ENCODE measurements around the gene HTATIP2. TPM values are rescaled to one million over a fixed set of nuclear protein-coding genes. Genes with fewer than 3 reads are reported as not detected.

HTATIP2 gene
- total RNA-seq, 1 experiment from 2014 or later, result 58.0 TPM

DNA sequence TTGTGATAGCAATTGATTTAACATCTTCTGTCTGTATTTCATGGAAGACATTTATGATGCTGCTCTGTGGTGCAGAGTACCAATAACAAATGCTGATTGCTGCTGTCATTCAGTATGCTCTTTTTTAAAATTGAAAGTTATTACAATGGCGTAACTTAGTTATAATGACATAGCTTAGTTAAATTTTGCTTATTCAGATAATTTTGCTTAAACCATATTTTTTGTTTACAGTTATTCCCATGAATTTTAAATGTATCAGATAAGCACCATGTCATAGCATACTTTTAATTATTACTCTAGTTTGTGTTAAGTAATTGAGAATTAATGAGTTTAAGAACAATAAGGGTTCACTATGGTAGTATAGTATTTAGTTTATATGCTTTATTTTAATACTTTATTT is 39.5 kb downstream of the HTATIP2 start:
- Histone ChIP-seq H3K4me1 (ENCODE audit: low read length) (no peaks in the 10 kb centered on the region), H3K36me3 (ENCODE audit: insufficient read depth, low read length) (peaks cover 67% of the 10 kb centered on the region; the same call in 1 of the 2 replicates), H3K27me3 (ENCODE audit: low read length) (no peaks in the 10 kb centered on the region), H3K9me2 (replicated peaks; ENCODE audit: insufficient read depth, low read length) (no peaks in the 10 kb centered on the region), H3K9me3 (ENCODE audit: low read length) (no peaks in the 10 kb centered on the region), H4K20me1 (ENCODE audit: insufficient read depth, low read depth, low read length) (no peaks in the 10 kb centered on the region), H2AFZ (ENCODE audit: low read length) (no peak overlapping the region), H3K4me2 (ENCODE audit: low read depth, low read length, poor library complexity, severe bottlenecking) (no peak overlapping the region), H3K4me3 (ENCODE audit: low read length) (no peak overlapping the region), H3K79me2 (ENCODE audit: low read length) (peaks cover 61% of the 10 kb centered on the region), H3K27ac (ENCODE audit: low read length) (no peak overlapping the region), H3K9ac (ENCODE audit: low read length) (no peak overlapping the region)
- no peak for DNase-seq

DNA sequence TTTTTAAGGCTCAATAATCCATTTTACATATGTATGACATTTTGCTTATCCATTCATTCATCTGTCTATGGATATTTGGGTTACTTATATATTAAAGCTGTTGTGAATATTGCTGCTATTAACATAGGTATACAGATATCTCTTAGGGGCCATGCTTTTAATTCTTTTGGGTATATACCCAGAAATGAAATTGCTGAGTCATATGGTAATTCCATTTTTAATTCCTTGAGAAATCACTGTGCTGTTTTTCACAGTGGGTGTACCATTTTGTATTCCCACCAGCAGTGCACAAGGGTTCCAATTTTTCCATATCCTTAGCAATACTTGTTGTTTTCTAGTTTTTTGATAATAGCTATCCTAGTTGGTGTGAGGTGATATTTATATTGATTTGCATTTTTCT is 43.0 kb downstream of the HTATIP2 start:
- Histone ChIP-seq H3K4me3 (ENCODE audit: low read length) (no peak overlapping the region), H3K9me2 (replicated peaks; ENCODE audit: insufficient read depth, low read length) (no peaks in the 10 kb centered on the region), H4K20me1 (ENCODE audit: insufficient read depth, low read depth, low read length) (no peaks in the 10 kb centered on the region), H3K4me2 (ENCODE audit: low read depth, low read length, poor library complexity, severe bottlenecking) (no peak overlapping the region), H3K79me2 (ENCODE audit: low read length) (peaks cover 61% of the 10 kb centered on the region), H2AFZ (ENCODE audit: low read length) (no peak overlapping the region), H3K9ac (ENCODE audit: low read length) (no peak overlapping the region), H3K27me3 (ENCODE audit: low read length) (no peaks in the 10 kb centered on the region), H3K9me3 (ENCODE audit: low read length) (no peaks in the 10 kb centered on the region), H3K4me1 (ENCODE audit: low read length) (no peaks in the 10 kb centered on the region), H3K36me3 (ENCODE audit: insufficient read depth, low read length) (peaks cover 68% of the 10 kb centered on the region), H3K27ac (ENCODE audit: low read length) (no peak overlapping the region)
- DNase-seq, result no peak

DNA sequence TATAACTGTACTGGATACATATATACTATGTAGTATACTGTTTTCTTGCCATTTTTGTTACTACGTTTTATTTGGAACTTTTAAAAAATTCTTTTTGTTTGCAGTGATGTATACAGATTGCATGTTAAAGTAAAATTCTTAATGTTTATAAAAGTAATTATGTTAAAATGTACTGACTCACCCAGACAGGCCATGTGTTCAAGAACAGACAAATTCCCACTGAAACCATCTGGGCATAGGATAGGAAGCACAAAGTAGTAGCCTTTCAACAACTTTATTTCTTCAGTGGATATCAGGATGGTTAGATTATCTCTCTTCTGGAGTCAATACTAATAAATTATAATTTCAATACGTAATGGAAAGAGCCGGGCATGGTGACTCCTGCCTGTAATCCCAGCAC is 43.8 kb downstream of the HTATIP2 start:
- H3K4me1 ChIP-seq (ENCODE audit: low read length), result no peaks in the 10 kb centered on the region
- H3K9ac ChIP-seq (ENCODE audit: low read length), result no peak overlapping the region
- peaks cover 73% of the 10 kb centered on the region for H3K36me3 ChIP-seq (ENCODE audit: insufficient read depth, low read length)
- H3K4me3 ChIP-seq (ENCODE audit: low read length), result no peak overlapping the region
- no peak overlapping the region for H2AFZ ChIP-seq (ENCODE audit: low read length)
- no peak for DNase-seq
- H3K9me3 ChIP-seq (ENCODE audit: low read length), result no peaks in the 10 kb centered on the region
- no peak overlapping the region for H3K4me2 ChIP-seq (ENCODE audit: low read depth, low read length, poor library complexity, severe bottlenecking)
- no peaks in the 10 kb centered on the region for H3K9me2 ChIP-seq (replicated peaks; ENCODE audit: insufficient read depth, low read length)
- no peaks in the 10 kb centered on the region for H4K20me1 ChIP-seq (ENCODE audit: insufficient read depth, low read depth, low read length)
- H3K27ac ChIP-seq (ENCODE audit: low read length), result no peak overlapping the region
- peaks cover 65% of the 10 kb centered on the region for H3K79me2 ChIP-seq (ENCODE audit: low read length)
- H3K27me3 ChIP-seq (ENCODE audit: low read length), result no peaks in the 10 kb centered on the region

DNA sequence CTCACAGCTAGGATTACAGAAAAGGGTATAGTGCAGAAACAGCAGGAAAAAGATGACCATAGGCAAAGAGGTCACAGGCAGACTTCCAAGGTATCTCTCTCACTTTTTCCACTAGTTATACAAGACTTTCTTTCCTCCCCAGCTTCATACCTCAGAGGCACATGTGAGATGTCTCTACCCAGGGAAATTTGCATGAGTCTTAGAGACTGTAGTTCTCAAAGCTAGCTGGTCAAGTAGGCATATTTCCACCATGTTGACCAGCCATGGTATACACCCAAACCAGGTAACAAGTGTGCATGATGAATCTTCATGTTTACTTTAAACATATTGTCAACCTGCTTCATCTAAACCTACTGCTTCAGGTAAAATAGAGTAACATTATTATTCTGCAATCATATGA is 51.9 kb downstream of the HTATIP2 start:
- no peak overlapping the region for H3K9ac ChIP-seq (ENCODE audit: low read length)
- no peak for DNase-seq

DNA sequence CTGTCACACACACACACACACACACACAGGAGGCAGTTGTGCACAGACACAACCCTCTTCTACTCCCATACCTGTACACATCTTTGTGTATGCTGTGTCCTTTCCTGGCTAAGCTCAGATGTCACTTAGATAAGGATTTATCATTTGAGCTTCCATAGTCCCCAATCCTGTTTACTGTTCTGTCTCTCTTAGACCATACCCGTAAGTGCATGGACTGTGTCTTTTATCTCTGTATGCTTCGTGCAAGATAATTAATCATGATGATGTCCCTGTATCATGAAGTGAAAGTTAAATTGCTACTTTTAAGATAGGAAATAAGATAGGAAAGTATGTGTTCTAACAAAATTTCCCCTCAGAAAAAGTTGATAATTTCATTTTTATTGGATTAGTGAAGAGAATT is 54.3 kb downstream of the HTATIP2 start:
- Histone ChIP-seq H2AFZ (ENCODE audit: low read length) (no peak overlapping the region), H3K79me2 (ENCODE audit: low read length) (peaks cover 96% of the 10 kb centered on the region), H3K4me2 (ENCODE audit: low read depth, low read length, poor library complexity, severe bottlenecking) (no peak overlapping the region), H3K27me3 (ENCODE audit: low read length) (no peaks in the 10 kb centered on the region), H3K27ac (ENCODE audit: low read length) (no peak overlapping the region), H3K36me3 (ENCODE audit: insufficient read depth, low read length) (peaks cover 66% of the 10 kb centered on the region; the same call in 1 of the 2 replicates), H3K9ac (ENCODE audit: low read length) (no peak overlapping the region), H3K4me1 (ENCODE audit: low read length) (peaks cover 15% of the 10 kb centered on the region), H3K9me2 (replicated peaks; ENCODE audit: insufficient read depth, low read length) (no peaks in the 10 kb centered on the region), H3K9me3 (ENCODE audit: low read length) (no peaks in the 10 kb centered on the region), H3K4me3 (ENCODE audit: low read length) (no peak overlapping the region), H4K20me1 (ENCODE audit: insufficient read depth, low read depth, low read length) (no peaks in the 10 kb centered on the region)
- DNase-seq, result no peak

More for the DNA sequence above, 51.9 kb downstream of the HTATIP2 start:
- Histone ChIP-seq H3K4me2 (ENCODE audit: low read depth, low read length, poor library complexity, severe bottlenecking) (no peak overlapping the region), H3K4me3 (ENCODE audit: low read length) (no peak overlapping the region), H4K20me1 (ENCODE audit: insufficient read depth, low read depth, low read length) (no peaks in the 10 kb centered on the region), H3K27ac (ENCODE audit: low read length) (no peak overlapping the region), H3K9me2 (replicated peaks; ENCODE audit: insufficient read depth, low read length) (no peaks in the 10 kb centered on the region), H3K9me3 (ENCODE audit: low read length) (no peaks in the 10 kb centered on the region), H3K36me3 (ENCODE audit: insufficient read depth, low read length) (peaks cover 79% of the 10 kb centered on the region), H3K27me3 (ENCODE audit: low read length) (no peaks in the 10 kb centered on the region), H3K79me2 (ENCODE audit: low read length) (peaks cover 97% of the 10 kb centered on the region), H3K4me1 (ENCODE audit: low read length) (peaks cover 15% of the 10 kb centered on the region), H2AFZ (ENCODE audit: low read length) (no peak overlapping the region)

DNA sequence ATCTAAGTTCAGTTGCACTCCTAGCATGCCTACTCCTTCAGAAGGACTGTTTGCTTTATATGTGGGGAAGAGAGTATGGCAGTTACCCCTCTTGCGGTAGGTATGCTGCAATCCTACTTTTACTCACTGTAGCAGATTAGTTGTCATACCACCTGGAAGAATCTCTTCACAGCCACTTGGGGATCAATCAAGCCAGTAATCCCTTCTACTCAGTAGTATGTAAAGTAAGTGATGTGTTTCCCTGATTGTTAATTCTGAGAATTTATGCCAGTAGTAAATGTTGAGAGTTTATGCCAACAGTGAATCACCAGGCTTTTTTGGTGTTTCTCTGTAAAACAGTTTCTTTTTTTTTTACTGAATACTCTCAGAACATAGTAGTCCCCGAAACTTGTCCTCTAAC is 58.4 kb downstream of the HTATIP2 start:
- H4K20me1 ChIP-seq (ENCODE audit: insufficient read depth, low read depth, low read length), result no peaks in the 10 kb centered on the region
- H3K36me3 ChIP-seq (ENCODE audit: insufficient read depth, low read length), result peaks cover 50% of the 10 kb centered on the region; the same call in 1 of the 2 replicates
- no peaks in the 10 kb centered on the region for H3K4me1 ChIP-seq (ENCODE audit: low read length)
- H3K27ac ChIP-seq (ENCODE audit: low read length), result no peak overlapping the region
- no peak overlapping the region for H3K4me3 ChIP-seq (ENCODE audit: low read length)
- H3K9ac ChIP-seq (ENCODE audit: low read length), result no peak overlapping the region
- H3K79me2 ChIP-seq (ENCODE audit: low read length), result peaks cover 68% of the 10 kb centered on the region
- no peak for DNase-seq
- no peak overlapping the region for H2AFZ ChIP-seq (ENCODE audit: low read length)
- no peak overlapping the region for H3K4me2 ChIP-seq (ENCODE audit: low read depth, low read length, poor library complexity, severe bottlenecking)
- H3K9me2 ChIP-seq (replicated peaks; ENCODE audit: insufficient read depth, low read length), result no peaks in the 10 kb centered on the region
- H3K9me3 ChIP-seq (ENCODE audit: low read length), result no peaks in the 10 kb centered on the region
- H3K27me3 ChIP-seq (ENCODE audit: low read length), result no peaks in the 10 kb centered on the region

DNA sequence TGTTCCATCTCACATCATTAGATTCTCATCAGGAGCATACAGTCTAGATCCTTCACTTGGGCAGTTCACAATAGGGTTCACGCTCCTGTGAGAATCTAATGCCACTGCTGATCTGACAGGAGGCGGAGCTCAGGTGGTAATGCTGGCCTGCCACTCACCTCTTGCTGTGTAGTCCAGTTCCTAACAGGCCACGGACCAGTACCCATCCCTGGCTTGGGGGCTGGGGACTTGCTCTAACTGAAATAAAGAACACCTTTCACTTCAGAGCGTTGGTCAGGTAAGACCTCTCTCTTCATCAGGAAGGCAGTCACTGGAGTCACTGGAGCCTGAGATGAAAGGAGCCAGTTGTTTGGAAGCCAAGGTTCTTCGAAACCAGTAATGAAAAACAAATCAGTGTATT is 65.7 kb downstream of the HTATIP2 start:
- no peak overlapping the region for H3K4me2 ChIP-seq (ENCODE audit: low read depth, low read length, poor library complexity, severe bottlenecking)
- H3K27me3 ChIP-seq (ENCODE audit: low read length), result no peaks in the 10 kb centered on the region
- no peak overlapping the region for H2AFZ ChIP-seq (ENCODE audit: low read length)
- no peak overlapping the region for H3K27ac ChIP-seq (ENCODE audit: low read length)
- H3K4me3 ChIP-seq (ENCODE audit: low read length), result no peak overlapping the region
- no peak overlapping the region for H3K9ac ChIP-seq (ENCODE audit: low read length)
- H4K20me1 ChIP-seq (ENCODE audit: insufficient read depth, low read depth, low read length), result no peaks in the 10 kb centered on the region
- H3K9me3 ChIP-seq (ENCODE audit: low read length), result no peaks in the 10 kb centered on the region
- DNase-seq, result no peak
- no peaks in the 10 kb centered on the region for H3K9me2 ChIP-seq (replicated peaks; ENCODE audit: insufficient read depth, low read length)
- H3K4me1 ChIP-seq (ENCODE audit: low read length), result no peaks in the 10 kb centered on the region
- peaks cover 40% of the 10 kb centered on the region; the same call in 1 of the 2 replicates for H3K36me3 ChIP-seq (ENCODE audit: insufficient read depth, low read length)
- peaks cover 61% of the 10 kb centered on the region for H3K79me2 ChIP-seq (ENCODE audit: low read length)
